ENCODE results near the gene SMAD4.

The SMAD4 gene

DNA sequence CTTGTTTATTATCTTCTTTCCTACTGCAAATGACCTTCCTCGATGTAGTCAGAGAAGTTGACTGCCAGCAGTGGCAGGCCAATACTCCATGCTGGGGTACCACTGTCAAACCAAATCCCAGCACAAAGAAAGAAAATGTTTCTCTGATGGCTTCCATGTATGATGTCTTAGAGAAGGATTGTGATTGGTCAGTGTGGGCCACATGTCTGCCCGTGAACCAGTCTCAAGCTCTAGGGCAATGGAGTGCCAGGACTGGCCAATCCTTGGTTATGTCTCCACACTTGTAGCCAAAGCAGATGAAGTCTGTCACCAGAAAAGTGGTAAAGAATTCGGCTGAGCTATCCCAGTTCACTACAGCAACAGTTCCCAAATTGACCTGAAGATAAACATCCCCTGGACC, 17.6 kb upstream of the SMAD4 start:
- no peaks in the 10 kb centered on the region for H3F3A ChIP-seq (ENCODE audit: low read depth)
- H4K20me1 ChIP-seq (ENCODE audit: insufficient read depth, low read length, poor library complexity, severe bottlenecking), result no peaks in the 10 kb centered on the region
- no peak overlapping the region for H3K4me2 ChIP-seq (ENCODE audit: low read depth, low read length, poor library complexity, severe bottlenecking)
- no peaks in the 10 kb centered on the region for H3K9me3 ChIP-seq (ENCODE audit: insufficient read depth, low read depth, low read length)
- TF ChIP-seq EZH2phosphoT487 (IDR thresholded peaks at IDR 0.05; ENCODE audit: borderline replicate concordance), result no peak
- TF ChIP-seq, protein P1, sequence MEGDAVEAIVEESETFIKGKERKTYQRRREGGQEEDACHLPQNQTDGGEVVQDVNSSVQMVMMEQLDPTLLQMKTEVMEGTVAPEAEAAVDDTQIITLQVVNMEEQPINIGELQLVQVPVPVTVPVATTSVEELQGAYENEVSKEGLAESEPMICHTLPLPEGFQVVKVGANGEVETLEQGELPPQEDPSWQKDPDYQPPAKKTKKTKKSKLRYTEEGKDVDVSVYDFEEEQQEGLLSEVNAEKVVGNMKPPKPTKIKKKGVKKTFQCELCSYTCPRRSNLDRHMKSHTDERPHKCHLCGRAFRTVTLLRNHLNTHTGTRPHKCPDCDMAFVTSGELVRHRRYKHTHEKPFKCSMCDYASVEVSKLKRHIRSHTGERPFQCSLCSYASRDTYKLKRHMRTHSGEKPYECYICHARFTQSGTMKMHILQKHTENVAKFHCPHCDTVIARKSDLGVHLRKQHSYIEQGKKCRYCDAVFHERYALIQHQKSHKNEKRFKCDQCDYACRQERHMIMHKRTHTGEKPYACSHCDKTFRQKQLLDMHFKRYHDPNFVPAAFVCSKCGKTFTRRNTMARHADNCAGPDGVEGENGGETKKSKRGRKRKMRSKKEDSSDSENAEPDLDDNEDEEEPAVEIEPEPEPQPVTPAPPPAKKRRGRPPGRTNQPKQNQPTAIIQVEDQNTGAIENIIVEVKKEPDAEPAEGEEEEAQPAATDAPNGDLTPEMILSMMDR (conservative IDR thresholded peaks at IDR 0.05; ENCODE audit: low read length), result no peak
- no peaks in the 10 kb centered on the region for H3K4me1 ChIP-seq (ENCODE audit: insufficient read depth, low read length, poor library complexity, severe bottlenecking)
- no peaks in the 10 kb centered on the region for H3K79me2 ChIP-seq (ENCODE audit: insufficient read depth, low read length)
- no peak overlapping the region for H3K4me3 ChIP-seq (ENCODE audit: low read length, poor library complexity, severe bottlenecking)
- no peak overlapping the region for H3K9ac ChIP-seq (ENCODE audit: low read depth, low read length, poor library complexity, severe bottlenecking)
- no peaks in the 10 kb centered on the region for H3K9me2 ChIP-seq (replicated peaks; ENCODE audit: low read depth, low read length)
- no peak overlapping the region for H2AFZ ChIP-seq (ENCODE audit: low read length)
- no peaks in the 10 kb centered on the region for H3K27me3 ChIP-seq (ENCODE audit: insufficient read depth, low read length, poor library complexity, severe bottlenecking)
- no peaks in the 10 kb centered on the region for H3K36me3 ChIP-seq (ENCODE audit: insufficient read depth, low read length)

DNA sequence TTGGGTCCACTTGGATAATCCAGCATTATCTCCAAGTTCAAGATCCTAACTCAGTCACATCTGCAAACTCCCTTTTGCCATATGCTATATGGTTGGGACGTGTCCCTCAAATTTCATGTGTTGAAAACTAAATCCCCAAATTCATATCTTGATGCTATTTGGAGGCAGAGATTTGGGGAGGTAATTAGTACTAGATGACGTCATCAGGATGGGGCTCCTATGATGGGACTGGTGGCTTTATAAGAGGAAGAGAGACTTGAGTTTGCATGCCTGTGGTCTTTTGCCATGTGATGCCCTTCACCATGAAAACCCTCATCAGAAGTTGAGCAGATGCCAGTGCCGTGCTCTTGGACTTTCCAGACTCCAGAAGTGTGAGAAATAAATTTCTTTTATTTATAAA, 16.8 kb upstream of the SMAD4 start:
- no peaks in the 10 kb centered on the region for H3K4me1 ChIP-seq (ENCODE audit: insufficient read depth, low read length, poor library complexity, severe bottlenecking)

DNA sequence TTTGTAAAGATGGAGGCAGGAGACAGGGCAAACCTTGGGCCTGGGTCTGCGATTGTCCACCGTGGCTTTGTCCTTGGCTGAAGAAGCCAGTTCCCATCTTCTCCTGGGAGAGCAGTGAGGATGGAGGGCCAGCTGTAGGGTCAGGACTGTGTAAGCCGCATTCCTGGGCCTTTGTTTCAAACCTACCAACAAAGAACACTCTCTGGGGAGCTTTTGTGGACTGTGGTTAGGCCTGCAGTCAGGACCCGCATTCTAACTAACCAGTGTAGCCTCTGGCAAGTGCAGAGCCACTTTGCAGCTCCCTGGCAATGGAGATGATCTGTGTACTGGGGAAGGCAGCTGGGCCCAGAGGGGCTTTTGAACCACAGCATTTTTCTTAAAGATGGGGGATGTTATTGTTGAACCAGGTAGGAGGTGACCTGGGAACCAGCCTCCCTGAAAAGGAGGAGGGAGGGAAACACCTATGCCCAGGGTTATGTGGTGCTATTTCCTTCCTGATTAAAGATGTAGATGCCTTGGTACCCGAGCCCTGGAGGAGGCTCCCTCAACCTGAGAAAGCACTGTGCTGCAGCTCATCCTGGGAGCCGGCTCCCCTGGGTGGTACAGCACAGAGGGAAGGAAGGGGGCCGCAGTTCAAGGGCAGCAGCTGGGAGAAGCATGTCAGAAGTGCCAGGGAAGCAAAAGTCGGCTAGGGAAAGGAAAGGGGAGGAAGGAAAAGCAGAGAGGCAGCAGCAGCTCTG, 12.7 kb upstream of the SMAD4 start:
- Histone ChIP-seq H3K36me3 (ENCODE audit: insufficient read depth, low read length) (no peaks in the 10 kb centered on the region), H3K4me1 (ENCODE audit: insufficient read depth, low read length, poor library complexity, severe bottlenecking) (no peaks in the 10 kb centered on the region), H3K9ac (ENCODE audit: low read depth, low read length, poor library complexity, severe bottlenecking) (no peak overlapping the region), H3K79me2 (ENCODE audit: insufficient read depth, low read length) (no peaks in the 10 kb centered on the region), H3K4me3 (ENCODE audit: low read length, poor library complexity, severe bottlenecking) (no peak overlapping the region), H3K9me2 (replicated peaks; ENCODE audit: low read depth, low read length) (no peaks in the 10 kb centered on the region), H3F3A (ENCODE audit: low read depth) (no peaks in the 10 kb centered on the region), H3K9me3 (ENCODE audit: insufficient read depth, low read depth, low read length) (no peaks in the 10 kb centered on the region), H3K27me3 (ENCODE audit: insufficient read depth, low read length, poor library complexity, severe bottlenecking) (no peaks in the 10 kb centered on the region), H3K4me2 (ENCODE audit: low read depth, low read length, poor library complexity, severe bottlenecking) (no peak overlapping the region), H2AFZ (ENCODE audit: low read length) (no peak overlapping the region), H4K20me1 (ENCODE audit: insufficient read depth, low read length, poor library complexity, severe bottlenecking) (no peaks in the 10 kb centered on the region)
- TF ChIP-seq, protein P1 (conservative IDR thresholded peaks at IDR 0.05; ENCODE audit: low read length), result no peak
- no peak for TF ChIP-seq EZH2phosphoT487 (IDR thresholded peaks at IDR 0.05; ENCODE audit: borderline replicate concordance)

More for the DNA sequence above, 16.8 kb upstream of the SMAD4 start:
- no peak overlapping the region for H3K4me3 ChIP-seq (ENCODE audit: low read length, poor library complexity, severe bottlenecking)
- H3K79me2 ChIP-seq (ENCODE audit: insufficient read depth, low read length), result no peaks in the 10 kb centered on the region
- no peak overlapping the region for H3K9ac ChIP-seq (ENCODE audit: low read depth, low read length, poor library complexity, severe bottlenecking)
- no peak overlapping the region for H3K4me2 ChIP-seq (ENCODE audit: low read depth, low read length, poor library complexity, severe bottlenecking)
- no peaks in the 10 kb centered on the region for H3K27me3 ChIP-seq (ENCODE audit: insufficient read depth, low read length, poor library complexity, severe bottlenecking)
- no peaks in the 10 kb centered on the region for H3F3A ChIP-seq (ENCODE audit: low read depth)
- TF ChIP-seq, protein P1 (conservative IDR thresholded peaks at IDR 0.05; ENCODE audit: low read length), result no peak
- no peak for TF ChIP-seq EZH2phosphoT487 (IDR thresholded peaks at IDR 0.05; ENCODE audit: borderline replicate concordance)
- no peaks in the 10 kb centered on the region for H3K9me3 ChIP-seq (ENCODE audit: insufficient read depth, low read depth, low read length)
- no peaks in the 10 kb centered on the region for H3K36me3 ChIP-seq (ENCODE audit: insufficient read depth, low read length)
- no peak overlapping the region for H2AFZ ChIP-seq (ENCODE audit: low read length)
- H4K20me1 ChIP-seq (ENCODE audit: insufficient read depth, low read length, poor library complexity, severe bottlenecking), result no peaks in the 10 kb centered on the region
- H3K9me2 ChIP-seq (replicated peaks; ENCODE audit: low read depth, low read length), result no peaks in the 10 kb centered on the region
